Kidney capillary endothelial cell (primary cell): Measurements from ENCODE around the gene SLC6A20.

ENCODE experiments used
- DNase-seq: peaks from one replicate; pipeline ENCODE4 v3.0.0-alpha.2; 2018; ENCODE audit warnings: low spot score

SLC6A20 gene

DNA sequence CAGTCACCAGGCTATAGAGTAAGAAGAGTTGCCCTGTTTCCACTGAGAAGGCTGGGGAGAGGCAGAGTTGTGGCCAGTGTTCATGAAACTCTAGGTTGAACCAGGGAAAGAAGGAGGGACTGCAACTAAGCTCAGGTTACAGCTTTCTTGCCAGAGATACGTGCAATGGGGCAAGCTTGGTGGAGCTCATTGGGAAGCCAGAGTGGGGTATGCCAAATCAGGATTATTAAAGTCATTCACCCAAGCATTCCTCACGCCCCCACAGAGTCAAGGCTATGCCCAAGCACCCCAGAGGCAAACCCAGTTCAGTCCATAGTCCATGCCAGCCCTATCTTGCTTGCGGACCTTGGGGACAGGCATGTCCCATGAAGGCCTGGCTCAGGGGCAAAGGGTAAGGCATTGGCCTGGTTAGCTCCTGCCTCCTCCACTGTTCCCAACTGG, 17.6 kb downstream of the SLC6A20 start:
- DNase-seq, result no peak

DNA sequence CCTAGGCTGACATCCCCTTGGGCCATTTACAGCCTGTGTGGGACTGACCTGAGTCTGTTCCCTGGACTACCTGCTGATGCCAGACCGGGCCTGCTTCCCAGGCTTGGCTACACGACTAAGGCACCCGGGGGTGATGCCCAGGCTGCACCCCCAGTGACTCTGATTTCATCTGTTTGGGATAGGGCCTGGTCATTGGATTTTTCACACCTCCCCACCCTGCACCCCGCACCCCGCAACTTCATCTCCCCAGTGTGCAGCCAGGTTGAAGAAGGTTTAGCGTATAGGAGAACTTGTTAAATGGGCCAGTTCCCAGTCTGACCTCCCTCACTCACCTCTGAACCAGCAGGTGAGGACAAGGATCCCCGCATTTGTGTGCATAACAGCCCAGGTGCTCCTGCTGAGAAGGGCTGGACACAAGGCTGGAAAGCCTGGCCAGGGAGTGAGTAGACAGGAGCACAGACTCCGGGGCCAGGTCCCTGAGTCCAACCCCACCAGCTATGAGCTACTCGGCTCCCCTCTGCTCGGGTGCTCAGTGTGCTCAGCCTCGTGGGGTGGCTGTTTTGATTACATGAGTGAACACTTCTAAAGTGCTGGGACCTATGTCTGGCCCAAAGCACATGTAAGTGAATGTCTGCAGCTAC, 18.5 kb downstream of the SLC6A20 start:
- DNase-seq, result no peak

DNA sequence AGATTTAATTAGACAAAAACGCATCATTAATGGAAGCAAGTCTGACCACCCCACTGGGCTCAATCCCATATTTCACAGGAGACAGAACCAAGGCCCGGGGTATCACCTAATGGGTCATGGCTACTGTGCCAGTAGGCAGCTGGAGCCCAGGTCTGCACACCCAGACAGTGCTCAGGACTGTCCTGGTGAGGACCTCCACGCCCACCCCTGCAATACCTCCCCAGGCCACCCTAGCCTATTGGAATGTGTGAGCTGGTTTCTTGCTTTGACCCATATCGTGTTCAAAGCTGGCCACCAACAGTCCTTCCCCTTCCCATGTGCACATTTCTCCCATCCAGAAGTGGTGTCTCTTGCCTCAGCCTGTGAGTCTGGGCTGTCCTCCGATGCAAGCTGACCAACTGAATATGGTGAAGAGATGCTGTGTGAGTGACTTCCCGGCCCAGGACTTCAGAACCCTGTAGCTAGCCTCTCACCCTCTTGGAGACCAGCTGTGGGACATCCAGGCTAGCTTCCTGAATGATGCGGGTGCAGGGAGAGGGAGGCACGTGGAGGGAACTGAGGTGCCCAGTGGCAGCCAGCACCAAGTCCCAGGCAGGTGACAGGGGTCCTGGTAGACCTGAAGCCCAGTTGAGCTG, 19.1 kb downstream of the SLC6A20 start:
- no peak for DNase-seq

DNA sequence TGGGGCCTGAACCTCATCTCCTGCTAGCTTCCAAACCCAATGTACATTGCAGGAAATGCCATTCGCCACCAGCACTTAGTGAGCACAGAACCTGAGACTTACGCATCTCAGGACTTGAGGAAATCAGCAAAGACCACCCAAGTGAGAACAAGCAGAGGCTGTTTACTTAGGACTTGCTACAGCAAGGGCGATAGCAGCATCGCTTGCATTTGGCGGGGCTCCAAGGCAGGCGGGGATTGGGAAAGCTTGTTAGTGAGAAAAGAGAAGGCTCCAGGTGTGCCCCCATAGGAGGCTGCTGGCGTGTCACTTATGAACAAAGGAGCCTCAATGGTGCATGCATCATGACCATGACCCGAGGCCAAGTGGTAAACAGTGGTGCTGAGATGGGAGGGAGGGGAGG, 19.7 kb downstream of the SLC6A20 start:
- DNase-seq, result no peak

DNA sequence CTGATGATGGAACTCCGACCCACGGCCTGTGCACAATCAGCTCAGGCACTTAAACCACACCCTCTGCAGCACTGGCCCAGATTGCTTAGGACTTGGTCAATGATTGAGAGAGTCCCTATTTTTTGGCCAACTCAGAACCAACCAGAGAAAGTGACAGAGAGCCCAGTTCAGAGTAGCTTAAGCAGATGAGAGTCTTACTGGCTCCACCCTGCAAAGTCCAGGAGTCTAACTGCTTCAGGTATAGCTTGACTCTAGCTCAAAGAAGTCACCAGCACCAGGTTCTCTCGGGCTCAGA, 20.1 kb downstream of the SLC6A20 start:
- no peak for DNase-seq

DNA sequence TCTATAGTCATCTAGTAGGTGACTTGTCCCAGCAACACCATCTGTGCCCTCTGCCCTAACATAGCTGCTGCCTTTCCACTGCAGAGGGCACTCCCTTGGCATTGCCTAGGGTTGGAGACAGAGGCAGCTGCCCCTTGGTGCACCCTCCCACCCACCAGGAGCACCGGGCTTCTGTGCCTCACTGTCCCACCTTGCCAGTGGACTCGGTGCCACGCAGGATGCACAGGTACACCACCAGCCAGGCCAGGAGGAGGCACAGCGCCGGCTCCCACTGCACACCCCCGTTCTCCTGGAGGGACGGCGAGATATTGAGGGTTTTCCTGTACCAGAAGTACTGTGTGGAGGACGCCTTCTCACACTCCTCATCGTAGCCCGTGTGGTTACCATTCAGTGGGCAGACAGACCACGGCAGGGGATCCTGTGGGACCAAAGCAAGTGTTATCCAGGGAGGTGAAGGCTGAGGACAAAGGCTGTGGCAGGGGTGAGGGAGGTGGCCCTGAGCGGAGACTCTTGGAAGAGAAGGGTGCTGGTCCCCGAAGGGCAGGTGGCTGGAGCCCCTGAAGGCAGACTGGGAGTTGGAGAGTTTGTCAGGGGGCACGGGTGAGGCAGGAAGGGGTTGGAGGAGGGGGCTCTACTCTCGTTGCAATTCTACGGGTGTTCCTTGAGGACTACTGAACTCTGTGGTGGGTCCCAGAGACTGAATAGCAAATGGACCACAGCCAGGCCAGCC, 20.6 kb downstream of the SLC6A20 start:
- DNase-seq, result no peak

DNA sequence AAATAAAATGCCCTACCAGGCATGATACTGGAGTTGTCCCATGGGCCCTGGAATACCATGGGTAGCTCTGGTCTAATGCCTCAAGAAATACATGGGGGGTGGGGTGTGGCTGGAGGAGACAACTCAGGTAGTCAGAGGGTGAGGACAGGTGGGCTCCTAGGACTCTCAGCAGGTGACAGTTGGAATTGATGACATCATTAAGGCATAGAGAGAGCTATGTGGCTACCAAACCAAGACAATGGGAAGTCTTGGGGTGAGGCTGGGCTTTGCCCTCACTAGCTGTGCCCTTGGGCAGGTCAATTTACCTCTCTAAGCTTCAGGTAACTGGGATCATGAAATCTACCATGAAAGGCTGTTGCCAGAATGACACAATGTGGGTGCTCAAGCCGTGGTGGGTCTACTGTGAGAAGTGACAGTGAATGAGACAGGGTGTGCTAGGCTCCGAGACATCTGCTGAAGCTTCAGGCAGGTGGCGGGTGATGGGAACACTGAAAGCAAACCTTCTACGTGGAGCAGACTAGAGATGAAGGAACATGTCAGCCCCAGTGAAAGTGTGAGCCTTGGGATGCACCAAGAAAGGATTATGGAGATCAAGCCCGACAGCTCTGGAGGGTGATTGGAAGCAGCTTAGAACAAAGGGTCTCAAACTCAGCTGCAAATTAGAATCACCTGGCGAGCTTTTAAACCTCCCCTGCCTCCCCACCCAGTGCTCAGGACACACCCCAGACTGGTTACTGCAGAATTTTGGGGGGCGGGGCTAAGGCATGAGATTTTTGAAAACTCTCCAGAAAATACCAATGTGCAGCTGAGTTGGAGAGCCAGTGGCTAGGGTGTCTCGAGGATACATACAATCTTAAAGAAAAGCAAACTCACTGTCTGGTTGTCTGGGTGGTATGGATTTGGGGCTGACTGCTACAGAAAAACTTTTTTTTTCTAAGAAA, 21.5 kb downstream of the SLC6A20 start:
- no peak for DNase-seq

DNA sequence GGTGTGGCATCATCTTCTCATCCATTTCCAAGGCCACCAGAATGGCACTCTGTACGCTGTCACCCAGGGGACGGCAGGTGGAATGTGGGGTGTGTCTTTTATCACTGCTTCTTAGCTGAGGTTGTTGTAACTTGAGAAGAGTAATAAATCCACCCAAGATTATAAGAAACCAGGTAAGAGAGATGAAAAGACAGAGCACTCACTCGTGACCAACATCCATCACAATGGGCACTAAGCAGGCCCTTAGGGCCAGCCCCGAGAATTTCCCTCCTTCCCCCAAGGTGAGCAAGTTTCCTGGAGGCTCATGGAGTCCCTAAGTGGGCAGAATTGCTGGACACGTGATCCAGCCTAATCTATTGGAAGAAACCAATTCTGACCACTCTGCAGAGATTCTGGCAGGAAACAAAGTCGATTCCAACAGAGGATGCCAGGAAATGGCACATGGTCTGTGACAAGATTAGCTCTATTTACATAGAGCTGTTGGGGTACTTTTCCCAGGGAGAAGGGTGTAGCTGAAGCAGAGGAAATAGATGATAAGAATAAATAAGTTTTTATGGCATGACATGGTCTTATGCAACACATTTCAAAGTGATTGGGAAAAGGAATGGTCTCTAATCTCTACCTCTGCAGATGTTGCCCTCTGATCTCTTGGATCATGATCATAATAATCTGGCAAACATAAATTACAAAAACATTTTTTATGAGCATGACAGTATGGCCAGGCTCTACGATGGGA, 22.5 kb downstream of the SLC6A20 start:
- no peak for DNase-seq

DNA sequence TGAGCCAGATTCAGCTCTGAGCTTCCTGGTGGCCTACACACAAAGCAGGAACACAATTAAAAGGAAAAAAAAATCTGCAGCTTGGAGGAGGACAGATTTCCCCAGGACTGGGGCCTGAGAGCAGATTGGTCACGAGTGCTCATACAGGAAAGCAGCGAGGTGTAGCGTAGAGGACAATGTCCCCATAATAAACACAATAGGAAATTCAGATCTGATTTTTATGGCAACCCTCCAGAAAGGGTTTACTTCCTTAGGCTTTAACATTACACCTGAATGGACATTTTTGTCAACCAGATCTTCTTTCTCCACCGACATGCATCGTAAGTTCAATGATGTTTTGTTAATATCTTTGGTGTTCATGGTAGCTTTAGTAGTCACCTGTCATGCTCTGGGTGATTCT, 23.3 kb downstream of the SLC6A20 start:
- no peak for DNase-seq

DNA sequence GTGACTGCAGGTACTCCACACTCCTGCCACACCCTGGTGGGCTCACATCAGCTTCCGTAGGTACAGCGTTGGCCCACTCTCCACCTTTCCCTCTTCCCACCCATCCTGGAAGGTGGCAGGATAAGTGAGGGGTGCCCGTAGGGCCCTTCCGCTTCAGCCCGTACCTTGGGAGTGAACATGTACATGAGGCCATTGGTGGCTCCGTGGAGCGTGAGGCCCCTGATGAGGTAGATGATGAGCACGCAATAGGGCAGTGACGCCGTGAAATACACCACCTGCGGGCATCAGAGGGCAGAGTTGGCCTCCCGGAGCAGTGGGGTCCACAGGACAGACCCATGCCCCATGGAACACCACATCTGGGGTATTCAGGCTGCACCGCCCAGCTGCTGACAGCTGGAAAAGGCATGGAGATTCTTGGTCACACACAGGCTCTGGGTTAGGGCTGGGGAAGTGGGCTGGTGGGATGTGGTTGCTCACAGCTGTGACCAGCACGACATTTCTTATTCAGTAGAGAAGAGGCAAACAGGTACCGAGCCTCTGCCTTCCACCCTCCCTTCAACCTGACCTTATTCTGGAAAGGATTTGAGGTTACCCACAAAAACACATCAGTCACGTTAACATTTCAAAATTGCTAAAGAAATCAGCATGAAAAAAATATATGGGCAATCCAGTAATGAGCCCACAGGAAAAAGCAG, 23.8 kb downstream of the SLC6A20 start:
- no peak for DNase-seq

DNA sequence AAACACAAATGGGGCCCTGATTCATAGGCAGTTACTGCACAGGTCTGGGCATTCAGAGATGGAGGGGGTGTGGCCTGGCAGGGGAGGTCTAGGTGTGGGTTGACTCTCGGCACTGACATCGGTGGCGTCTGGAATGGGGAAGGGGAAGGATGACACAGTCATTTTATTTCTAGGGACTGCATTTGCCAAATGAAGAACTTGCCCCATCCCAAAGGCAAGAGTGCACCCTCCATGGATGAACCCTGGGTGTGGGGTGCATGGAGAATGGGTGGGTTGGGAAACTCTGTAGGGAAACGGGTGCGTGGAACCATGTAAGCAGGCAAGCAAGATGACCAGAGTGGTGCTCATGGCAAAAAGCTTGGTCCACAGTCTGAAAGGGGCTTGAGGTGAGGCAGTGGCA, 24.5 kb downstream of the SLC6A20 start:
- DNase-seq, result no peak

DNA sequence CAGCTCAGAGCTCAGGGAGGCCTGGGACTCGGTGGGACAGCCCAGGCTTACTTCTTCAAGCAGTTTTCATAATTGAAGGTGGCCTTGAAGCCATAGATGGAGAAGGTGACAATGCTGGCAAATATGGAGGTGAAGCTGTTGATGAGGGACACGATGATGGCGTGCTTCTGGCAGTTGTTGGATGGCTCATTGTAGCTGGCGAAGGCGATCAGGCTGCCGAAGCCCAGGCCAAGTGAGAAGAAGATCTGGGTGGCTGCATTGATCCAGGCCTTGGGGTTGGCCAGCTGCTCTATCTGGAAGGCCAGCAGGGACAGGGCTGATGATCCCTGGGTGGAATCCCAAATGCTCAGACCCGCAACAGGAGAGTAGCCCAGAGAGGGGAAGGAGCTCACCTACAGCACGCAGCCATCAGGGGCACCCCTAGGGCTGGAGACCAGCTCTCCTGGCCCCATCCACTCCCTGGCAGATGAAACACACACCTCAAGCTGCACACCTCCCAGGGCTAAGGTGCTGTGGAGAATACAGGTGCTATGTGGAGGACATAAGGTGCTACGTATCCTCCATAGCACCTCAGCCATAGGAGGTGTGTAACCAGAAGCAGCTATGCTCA, 25.1 kb downstream of the SLC6A20 start:
- DNase-seq, result no peak

DNA sequence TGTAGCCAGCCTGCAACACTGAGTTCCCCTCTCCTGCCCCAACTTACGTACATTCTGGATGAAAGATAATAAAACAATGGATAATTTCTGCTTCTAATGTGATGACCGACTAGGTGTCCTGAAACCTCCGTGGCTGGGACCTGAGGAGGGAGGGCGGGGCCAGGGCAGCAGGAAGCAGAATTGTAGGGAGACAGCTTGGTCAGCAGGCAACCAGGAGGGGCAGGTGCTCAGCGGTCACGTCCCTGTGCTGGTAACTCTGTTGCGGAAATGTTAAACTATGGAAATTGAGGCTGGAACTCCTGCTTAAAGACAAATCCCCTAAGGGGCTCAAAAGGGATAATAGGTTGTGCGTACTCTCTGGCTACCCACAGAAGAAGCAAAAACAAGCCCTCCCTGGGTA, 30.4 kb downstream of the SLC6A20 start:
- DNase-seq, result no peak

DNA sequence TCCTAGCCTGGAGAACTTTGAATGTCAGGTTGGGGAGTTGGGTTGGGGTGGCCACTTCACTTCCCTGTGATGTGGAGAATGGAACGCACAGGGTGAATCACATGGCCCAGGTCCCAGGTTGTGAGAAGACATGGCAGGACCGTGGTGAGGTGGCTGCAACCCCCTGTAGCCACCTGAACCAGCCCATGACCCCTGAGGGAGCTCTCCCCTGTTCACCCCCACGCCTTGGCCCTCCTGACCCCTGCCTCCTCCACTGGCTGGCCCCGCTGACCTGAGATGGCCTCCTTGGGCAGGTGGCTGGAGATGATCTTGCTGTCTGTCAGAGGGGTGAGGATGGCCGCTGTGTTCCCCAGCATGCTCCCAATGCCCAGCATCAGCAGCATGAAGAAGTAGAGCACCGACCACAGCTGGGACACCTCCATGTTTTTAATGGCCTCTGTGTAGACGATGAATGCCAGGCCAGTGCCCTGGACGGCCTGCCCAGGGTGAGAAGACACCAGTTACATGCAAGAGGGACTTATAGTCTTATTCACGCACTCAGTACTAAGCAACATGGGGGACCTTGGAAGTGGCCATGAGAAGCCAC, 31.0 kb downstream of the SLC6A20 start:
- DNase-seq, result no peak

DNA sequence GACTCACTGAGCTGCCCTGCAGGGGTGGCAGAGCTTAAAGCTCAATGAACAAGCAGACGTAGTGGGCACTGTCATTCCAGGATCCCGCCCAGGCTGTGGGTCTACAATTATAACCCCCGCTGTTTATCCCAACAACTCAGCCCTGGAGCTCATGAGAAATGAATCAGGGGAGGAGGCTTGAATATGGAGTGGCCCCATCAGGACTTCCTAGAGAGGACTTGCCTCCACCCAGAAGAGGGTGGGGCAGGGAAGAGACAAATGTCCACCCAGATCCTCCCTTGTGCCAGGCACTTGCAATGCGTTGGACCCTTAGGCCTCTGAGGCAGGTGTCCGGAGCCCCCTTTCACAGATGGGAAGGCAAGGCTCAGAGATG, 33.0 kb downstream of the SLC6A20 start:
- no peak for DNase-seq

DNA sequence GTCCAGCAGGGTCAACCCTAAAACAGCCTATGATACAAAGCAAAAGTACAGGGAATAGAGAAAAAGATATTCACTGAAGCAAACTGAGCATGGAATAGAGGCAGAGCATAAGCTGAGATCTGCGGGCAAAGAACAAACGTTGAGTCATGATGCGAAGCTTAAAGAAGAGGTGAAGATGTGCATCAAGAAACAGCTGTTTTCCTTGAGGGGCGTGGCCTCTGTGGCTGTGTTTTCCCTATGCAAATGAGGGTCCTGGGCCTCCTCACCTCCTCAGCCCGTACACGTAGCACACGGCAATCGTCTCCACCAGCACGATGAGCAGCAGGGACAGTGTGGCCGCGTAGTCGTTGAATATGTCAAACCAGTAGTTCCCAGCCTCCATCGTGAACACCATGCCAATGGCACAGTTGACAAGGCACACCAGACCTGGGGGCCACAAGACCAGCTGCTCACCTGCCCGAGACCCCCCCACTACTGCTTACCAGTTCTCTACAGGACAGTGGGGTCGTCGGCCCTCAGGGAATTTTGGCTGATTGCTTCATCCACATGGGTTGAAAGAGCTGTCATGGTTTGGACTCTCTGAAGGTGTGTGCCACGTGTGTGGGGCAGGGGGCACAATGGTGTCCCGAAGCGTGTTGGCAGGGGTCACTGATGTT, 33.6 kb downstream of the SLC6A20 start:
- no peak for DNase-seq

DNA sequence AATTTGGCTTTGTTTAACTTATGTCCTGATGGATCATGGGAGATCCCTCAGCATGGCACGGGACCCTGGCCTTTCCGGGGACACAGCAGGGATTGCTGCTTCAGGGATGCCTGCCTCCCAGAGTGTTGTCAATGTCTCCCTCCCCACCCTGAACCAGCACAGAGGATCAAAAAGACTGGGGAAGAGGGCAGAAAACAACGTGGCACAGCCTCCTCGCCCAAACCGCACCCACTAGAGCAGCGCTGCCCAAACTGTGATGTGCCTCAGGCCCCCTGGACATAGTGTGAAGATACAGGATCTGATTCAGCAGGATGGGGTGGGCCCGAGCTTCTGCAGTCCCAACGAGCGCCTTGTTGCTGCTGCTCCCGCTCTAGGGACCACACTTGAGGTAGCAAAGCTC, 34.5 kb downstream of the SLC6A20 start:
- no peak for DNase-seq

DNA sequence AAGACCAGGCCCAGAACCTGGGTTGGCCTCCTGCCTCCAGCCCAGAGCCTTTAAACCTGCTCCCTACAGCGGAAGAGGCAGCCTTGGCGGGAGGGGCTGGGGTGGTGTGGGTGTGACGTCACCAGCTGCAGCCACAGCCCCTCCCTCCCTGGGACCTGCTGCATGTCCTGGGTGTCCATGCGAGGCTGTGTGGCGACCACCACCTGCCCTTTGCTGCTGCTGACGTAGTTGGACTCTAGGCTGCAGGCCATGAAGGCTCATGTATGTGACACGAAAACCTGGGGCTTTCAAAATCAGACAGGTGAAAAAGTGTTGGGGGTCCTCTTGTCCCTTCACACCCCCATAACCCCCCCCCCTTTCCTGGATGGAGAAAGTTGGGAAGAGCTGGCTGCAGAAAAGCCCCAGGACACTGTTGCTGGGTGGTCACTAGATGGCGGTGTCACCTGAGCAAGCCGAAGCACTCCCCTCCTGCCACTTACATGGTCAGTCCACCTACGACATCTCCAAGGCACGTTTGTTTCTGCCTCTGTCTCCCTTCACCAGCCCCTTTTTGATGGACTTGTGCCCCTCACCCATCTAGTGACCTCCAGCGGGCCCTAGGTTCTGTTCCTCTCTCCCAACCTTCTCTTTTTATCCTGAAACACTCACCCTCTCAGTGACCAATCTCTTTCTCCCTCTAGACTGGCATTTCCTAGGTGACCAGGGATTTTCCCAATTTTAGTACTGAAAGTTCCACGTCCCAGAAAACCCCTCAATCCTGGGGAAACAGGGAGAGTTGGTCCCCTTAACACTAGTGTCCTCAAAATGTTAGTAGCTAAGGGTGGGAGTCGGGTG, 35.2 kb downstream of the SLC6A20 start:
- peak; percentile 46 for DNase-seq

DNA sequence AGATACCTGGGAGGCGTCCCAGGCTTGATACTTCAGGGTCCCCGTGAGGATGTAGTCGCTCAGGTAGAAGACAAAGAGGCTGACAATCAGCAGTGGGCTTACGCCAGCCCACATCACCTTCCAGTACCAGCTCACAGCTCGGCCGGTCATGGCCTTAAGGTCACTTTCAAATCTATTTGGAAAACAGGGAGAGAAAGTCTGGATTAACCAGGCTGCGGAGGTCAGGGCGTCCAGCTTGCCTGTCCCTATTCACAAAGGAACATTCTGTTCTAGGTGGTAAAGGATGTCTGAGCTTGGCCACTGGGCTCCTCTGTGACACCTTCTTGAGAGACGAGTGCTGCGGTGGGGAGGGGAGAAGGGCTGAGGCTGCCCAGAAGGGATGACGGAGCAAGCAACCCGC, 36.5 kb downstream of the SLC6A20 start:
- DNase-seq, result no peak
